ENCODE measurements around the gene CCNY.

The CCNY gene

GRCh38 chr10:35355971-35356724 is 19.8 kb downstream of the CCNY start:
- no peak for DNase-seq (ENCODE audit: low spot score)

DNA sequence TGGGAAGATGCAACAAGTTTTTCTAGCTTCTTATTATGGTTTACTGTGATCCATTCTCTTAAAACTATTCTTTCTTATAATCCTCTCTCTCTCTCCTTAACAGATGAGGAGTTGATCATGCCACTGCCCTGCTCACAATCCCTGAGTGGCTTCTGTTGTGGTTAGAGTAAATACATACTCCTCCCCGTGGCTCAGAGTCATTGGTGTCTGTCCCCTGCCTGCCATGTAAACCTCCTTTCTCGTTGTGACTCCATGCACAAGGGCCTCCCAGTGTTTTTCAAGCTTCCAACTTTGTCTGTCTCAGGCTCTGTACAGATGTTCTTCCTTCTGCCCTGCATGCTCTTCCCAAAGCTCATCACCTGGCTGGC is 20.4 kb downstream of the CCNY start:
- DNase-seq (ENCODE audit: low spot score), result no peak

DNA sequence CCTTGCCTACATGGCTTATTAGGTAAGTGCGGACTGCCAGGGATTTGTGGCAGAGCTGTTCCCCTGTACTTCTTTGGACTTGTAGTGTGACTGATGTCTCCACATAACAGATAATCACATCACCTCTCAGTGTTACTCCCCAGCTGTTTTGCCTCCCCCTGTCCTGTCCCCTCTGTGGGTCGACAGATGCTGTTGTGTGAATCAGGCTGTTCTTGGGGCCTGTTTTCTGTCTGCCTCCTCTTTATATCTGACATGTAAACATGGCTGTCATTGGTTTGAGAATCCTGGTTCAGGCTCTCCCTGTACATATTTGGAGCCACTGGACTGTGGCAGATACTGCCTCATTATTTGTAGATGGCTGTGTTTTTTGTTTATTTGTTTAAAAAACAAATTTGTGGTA is 22.7 kb downstream of the CCNY start:
- DNase-seq (ENCODE audit: low spot score), result no peak

GRCh38 chr10:35359873-35360272 is 23.6 kb downstream of the CCNY start:
- DNase-seq (ENCODE audit: low spot score), result no peak

- DNase-seq (ENCODE audit: low spot score), result no peak
Measured at GRCh38 chr10:35362701-35363350, 26.5 kb downstream of the CCNY start.

DNA sequence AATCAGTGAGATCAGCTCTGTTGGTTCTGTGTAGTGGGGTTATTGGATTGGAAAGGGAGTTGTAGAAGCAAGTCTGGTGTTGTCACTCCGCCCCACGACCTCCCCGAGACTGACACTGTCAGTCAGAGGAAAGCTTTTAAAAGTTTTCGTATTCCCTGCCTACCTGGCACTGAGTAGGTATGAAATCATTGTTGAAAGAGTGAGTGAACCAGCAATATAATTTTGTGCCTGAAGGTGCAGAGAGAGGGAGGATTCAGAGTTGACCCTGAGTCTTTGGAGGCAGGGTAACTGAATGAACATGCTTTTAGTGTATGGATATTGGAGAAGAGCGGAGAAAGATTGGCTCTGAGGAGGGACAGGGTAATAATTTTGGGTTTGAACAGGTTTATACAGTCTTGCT is 27.3 kb downstream of the CCNY start:
- no peak for DNase-seq (ENCODE audit: low spot score)

- no peak for DNase-seq (ENCODE audit: low spot score)
Measured at GRCh38 chr10:35364808-35365207, 28.5 kb downstream of the CCNY start.

GRCh38 chr10:35365994-35366393 is 29.7 kb downstream of the CCNY start:
- no peak for DNase-seq (ENCODE audit: low spot score)

DNA sequence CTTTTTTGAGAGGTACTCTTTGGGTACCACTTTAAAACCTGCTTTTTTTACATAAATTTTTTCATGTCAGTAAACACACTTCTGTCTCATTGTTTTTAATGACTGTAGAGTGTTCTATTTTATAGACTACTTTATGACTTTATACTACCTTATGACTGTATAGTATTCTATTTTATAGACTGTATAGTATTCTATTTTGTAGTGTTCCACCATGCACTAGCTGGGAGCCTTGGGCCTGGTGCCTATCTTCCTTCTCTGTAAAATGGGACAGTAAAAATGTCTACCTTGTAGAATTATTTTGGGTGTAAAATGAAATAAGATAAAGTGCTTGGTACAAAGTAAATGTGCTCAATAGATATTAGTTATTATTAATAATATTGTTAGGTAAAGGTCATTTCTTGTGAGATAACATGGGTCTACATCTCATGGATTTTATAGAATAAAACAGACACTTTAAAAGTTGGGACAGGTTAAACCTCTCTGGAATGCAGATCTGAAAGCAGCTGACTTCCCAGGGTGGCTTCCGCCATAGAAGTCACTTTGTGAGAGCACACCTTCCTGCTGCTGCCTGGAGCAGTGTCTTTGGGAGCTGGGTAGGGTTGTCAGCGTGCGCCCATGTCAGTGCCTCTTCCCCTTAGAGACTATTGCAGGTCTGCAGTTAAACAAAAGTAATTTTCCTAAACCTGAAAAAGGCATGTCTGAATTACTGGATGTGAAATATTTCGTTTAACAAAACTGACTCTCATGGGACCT is 31.0 kb downstream of the CCNY start:
- no peak for DNase-seq (ENCODE audit: low spot score)

DNA sequence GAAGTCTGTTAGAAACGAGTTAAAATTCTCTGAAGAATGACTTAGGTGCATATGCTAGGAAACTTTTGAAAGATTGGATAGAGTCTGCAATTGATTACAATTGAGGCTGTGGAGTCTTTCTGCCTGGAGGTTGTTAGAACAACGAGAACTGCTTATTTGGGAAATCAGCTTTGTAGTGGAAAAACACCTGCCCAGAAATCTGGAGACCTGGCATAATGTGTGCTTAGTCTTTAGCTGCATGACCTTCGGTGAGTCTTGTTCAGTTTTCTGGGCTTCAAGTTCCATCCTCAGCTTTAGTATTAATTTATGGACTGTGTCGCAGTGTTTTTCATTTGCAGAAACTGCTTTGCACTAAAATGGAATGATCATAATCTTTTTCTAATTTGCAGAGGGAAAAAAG is 31.7 kb downstream of the CCNY start:
- DNase-seq (ENCODE audit: low spot score), result no peak

DNA sequence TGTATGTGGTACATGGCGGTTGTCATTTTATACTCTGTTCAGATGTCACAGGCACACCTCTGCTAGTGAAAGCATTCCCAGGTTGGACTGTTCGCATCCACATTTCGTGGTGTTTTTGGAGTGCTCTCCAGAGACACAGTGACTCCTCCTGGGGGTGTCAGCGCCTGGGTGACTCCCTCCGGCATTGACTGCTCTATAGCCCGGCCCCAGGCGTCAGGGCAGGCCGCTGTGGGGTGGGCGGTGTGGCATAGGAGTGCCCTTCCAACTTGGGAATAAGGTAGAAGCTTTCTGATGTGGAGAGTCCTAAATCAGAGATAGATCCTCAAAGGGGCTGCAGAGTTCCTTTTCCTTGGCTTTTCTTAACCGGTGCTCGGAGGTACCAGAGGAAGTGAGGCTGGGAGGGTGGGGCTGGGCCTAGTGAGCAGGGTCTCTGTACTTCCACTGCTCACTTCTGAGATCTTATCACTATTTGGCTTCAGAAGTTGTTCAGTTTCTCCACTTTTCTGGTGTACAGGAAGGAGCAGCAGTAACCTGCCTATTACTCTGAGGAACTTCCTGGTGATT is 32.3 kb downstream of the CCNY start:
- no peak for DNase-seq (ENCODE audit: low spot score)

DNA sequence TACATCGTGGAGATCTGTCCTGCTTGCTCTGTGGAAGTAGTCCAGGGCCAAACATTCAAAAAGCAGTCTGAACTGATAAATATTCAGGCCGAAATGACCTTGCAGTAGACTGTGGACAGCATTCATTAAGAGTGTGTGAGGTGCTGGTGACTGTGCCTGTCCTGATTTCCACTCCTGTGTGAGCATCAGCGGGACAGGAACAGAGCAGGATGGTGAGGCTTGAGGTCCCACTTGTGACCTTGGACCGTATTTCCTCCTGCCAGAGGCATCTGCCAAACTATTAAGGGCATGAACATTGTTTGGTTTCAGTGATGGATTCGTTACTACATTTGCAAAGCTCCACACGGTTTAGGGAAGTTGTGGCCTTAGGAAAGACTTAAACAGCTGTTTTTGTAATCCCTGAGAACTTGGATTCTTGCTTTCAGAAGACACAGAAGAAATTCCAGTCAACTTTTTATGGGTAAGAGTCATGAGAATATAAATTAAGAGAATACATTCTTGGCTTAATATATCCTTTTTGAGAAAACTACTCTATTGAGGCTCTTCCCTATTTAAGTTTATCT is 32.8 kb downstream of the CCNY start:
- no peak for DNase-seq (ENCODE audit: low spot score)

DNA sequence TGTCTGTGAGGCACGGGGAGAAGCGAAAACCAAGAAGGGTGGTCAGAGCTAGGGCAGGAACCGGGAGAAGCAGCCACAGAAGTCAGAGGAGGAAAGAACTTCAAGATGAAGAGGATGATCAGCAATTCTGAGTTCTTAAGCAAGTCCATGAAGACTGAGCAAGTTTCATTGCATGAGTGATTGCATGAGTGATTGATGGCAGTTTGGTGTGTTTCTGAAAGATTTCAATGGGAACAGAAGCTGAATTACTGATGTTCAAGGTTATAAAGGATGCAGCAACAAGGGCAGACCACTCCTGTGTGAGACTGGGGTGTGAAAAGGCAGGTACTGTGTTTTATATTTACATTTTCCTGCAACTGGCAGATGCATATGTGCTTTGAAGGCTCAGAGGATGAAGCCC is 35.4 kb downstream of the CCNY start:
- DNase-seq (ENCODE audit: low spot score), result no peak

DNA sequence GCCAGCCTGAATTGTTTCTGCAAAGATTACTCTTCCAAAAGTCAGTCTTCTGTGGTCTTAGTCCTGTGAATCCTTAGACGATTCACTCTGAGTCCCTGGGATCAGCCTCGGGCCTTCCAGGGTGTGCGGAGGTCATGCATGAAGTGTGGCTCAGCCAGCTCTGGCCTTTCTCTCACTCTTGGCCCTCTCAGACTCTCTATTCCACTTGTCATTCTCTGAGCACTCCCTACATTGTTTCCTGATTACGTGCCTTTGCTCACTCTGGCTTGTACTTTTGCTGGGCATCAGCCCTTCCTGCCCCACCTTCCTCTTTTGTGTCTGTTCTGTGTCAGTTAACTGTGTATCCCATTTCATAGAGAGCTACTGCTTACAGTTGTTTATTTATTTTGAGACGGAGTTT is 36.0 kb downstream of the CCNY start:
- peak; percentile 56 for DNase-seq (ENCODE audit: low spot score)

DNA sequence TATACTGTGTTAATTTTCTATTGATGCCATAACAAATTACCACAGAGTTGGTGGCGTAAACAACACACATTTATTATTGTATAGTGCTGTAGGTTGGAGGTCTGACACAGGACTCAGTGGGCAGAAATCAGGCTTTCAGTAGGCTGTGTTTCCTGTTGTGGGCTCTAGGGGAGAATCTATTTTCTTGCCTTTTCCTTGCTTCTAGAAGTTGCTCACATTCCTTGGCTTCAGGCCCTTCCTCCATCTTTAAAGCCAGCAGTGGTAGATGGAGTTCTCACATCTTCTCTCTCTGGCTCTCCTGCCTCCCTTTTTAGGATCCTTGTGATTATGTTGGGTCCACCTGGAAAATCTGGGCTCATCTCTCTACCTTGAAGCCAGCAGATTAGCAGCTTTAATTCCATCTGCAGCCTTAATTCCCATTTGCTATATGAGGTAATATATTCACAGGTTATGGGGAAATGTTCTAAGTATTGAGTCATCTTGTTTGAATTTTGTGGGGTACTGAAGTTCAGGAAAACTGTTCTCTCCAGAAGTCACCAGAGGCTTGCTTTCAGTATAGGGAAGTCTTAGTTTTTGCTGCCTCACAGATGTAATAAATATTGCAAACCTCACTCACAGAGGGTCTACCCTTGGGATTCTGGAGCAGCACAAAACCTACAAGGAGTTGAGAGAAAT is 38.9 kb downstream of the CCNY start:
- no peak for DNase-seq (ENCODE audit: low spot score)

- no peak for DNase-seq (ENCODE audit: low spot score)
Measured at GRCh38 chr10:35377050-35377728, 40.9 kb downstream of the CCNY start.

- DNase-seq (ENCODE audit: low spot score), result no peak
Measured at GRCh38 chr10:35378541-35379210, 42.4 kb downstream of the CCNY start.

DNA sequence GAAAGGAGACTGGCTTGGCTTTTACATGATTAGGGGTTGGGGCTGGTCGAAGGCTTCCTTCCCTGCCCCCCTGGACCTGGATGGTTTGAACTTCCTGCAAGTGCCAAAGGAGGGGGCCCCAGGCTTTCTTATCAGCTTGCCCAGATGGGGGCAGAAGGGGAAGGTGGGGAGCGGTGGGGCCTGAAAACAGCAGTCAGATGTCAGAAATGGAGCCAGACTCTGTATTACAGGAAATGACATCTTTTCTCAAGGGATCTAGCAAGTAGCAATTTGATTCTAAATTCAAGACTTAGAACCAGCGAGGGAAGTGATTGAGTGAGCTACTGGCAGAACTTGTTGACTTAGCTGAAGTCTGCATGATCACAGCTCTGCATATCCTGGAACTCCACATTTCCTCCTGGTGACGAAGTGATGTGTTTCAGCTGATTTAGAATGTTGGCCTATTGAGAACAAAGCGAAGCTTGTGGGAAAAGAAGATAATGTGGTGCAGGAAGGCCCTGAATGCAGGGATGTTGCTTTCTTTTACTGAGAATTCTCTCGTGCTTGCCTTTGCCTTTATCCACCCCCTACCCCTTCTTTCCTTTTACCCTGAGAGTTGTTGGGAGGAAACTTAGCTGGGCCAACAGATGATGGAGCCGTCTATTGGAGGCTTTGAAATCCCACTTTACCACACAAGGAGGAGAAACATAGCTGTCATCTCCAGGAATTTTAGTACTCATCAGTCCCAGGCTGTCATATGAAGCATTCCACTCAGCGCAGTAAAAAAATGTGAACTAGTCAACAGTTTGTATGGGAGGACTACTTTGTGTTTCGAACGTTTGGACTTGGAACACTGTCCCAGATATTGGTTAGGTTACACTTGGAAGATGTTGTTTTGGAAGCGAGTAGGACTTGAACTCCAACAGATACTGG is 43.2 kb downstream of the CCNY start:
- DNase-seq (ENCODE audit: low spot score), result peak; percentile 89

- no peak for DNase-seq (ENCODE audit: low spot score)
Measured at GRCh38 chr10:35382096-35382495, 45.8 kb downstream of the CCNY start.

Data from pons (tissue), 1 donor.